Left forelimb (tissue), 1 donor: ENCODE results near the gene ANKFN1.
"Not testable (repeated sequence)": the region's sequence is repeated elsewhere in the genome, so short reads cannot be mapped to it uniquely, and the experiment has no call there.

Experiments
- DNase-seq: peaks from one replicate; pipeline ENCODE4 v3.0.0-alpha.2; 2018; ENCODE audit warnings: low spot score

The ANKFN1 gene

GRCh38 chr17:56288786-56289185, 135.5 kb downstream of the ANKFN1 start:
- not testable (repeated sequence) for DNase-seq

- no peak for DNase-seq
Measured at GRCh38 chr17:56289321-56289720, 136.0 kb downstream of the ANKFN1 start.

GRCh38 chr17:56290101-56290801, 137.0 kb downstream of the ANKFN1 start:
- no peak for DNase-seq

- DNase-seq = no peak
Measured at GRCh38 chr17:56290802-56291118, 137.5 kb downstream of the ANKFN1 start.

GRCh38 chr17:56291226-56291805, 138.0 kb downstream of the ANKFN1 start:
- DNase-seq = no peak

- DNase-seq = no peak
Measured at GRCh38 chr17:56292010-56292409, 138.7 kb downstream of the ANKFN1 start.

GRCh38 chr17:56292578-56292977, 139.3 kb downstream of the ANKFN1 start:
- no peak for DNase-seq

GRCh38 chr17:56297184-56297583, 143.9 kb downstream of the ANKFN1 start:
- DNase-seq = no peak

GRCh38 chr17:56298846-56299245, 145.6 kb downstream of the ANKFN1 start:
- DNase-seq = no peak

- no peak for DNase-seq
Measured at GRCh38 chr17:56300144-56300543, 146.9 kb downstream of the ANKFN1 start.

- DNase-seq = no peak
Measured at GRCh38 chr17:56305007-56305406, 151.7 kb downstream of the ANKFN1 start.

GRCh38 chr17:56309897-56310296, 156.6 kb downstream of the ANKFN1 start:
- no peak for DNase-seq

- DNase-seq = no peak
Measured at GRCh38 chr17:56310782-56311181, 157.5 kb downstream of the ANKFN1 start.

- no peak for DNase-seq
Measured at GRCh38 chr17:56313201-56313600, 159.9 kb downstream of the ANKFN1 start.

- DNase-seq = no peak
Measured at GRCh38 chr17:56314026-56314425, 160.8 kb downstream of the ANKFN1 start.

- no peak for DNase-seq
Measured at GRCh38 chr17:56314984-56315602, 161.8 kb downstream of the ANKFN1 start.

- DNase-seq = no peak
Measured at GRCh38 chr17:56316604-56317003, 163.3 kb downstream of the ANKFN1 start.

GRCh38 chr17:56317351-56318208, 164.3 kb downstream of the ANKFN1 start:
- no peak for DNase-seq

GRCh38 chr17:56319531-56319930, 166.3 kb downstream of the ANKFN1 start:
- DNase-seq = no peak

GRCh38 chr17:56320443-56320842, 167.2 kb downstream of the ANKFN1 start:
- no peak for DNase-seq

GRCh38 chr17:56322991-56323390, 169.7 kb downstream of the ANKFN1 start:
- DNase-seq = no peak

- DNase-seq = no peak
Measured at GRCh38 chr17:56324676-56325075, 171.4 kb downstream of the ANKFN1 start.
